Vagina (tissue), 2 donors: ENCODE results near the gene ZBTB20. TPM values are rescaled to one million over a fixed set of nuclear protein-coding genes. Genes with fewer than 3 reads are reported as not detected.

ENCODE experiments used
- DNase-seq, 2 donors: peaks; one replicate each; pipeline ENCODE4 v3.0.0-alpha.2; 2017; ENCODE audit errors: extremely low spot score in 2 of 2
- H3K27ac ChIP-seq: fragments of 200-600 bp; sonication (generic); one replicate; pipeline ENCODE4 v1.5.1; 2019
- H3K27me3 ChIP-seq: fragments of 200-600 bp; sonication (generic); one replicate; pipeline ENCODE4 v1.5.1; 2019
- H3K36me3 ChIP-seq, 2 donors: fragments of 200-600 bp; sonication (generic); one replicate each; pipeline ENCODE4 v1.5.1; 2017 to 2019
- H3K4me1 ChIP-seq: fragments of 200-600 bp; sonication (generic); one replicate; pipeline ENCODE4 v1.5.1; 2019
- H3K4me3 ChIP-seq, 2 donors: fragments of 200-600 bp; sonication (generic); 1 replicate in 1 of 2; 2 replicates in 1 of 2; pipeline ENCODE4 v1.5.1; 2016 to 2019
- H3K9me3 ChIP-seq: fragments of 200-600 bp; sonication (generic); one replicate; pipeline ENCODE4 v1.5.1; 2019
- POLR2A ChIP-seq, 2 donors: fragments of 450-650 bp; IDR thresholded peaks; one replicate each; pipeline ENCODE4 v1.6.1; 2017; ENCODE audit warnings: antibody characterized with exemption in 2 of 2, mild to moderate bottlenecking in 2 of 2, moderate library complexity in 2 of 2
- POLR2AphosphoS5 ChIP-seq, 2 donors: sonication (generic); formaldehyde crosslinking; IDR thresholded peaks; one replicate each; pipeline ENCODE4 v1.9.0; 2017; ENCODE audit warnings: antibody characterized with exemption in 2 of 2, mild to moderate bottlenecking in 2 of 2, low read depth in 1 of 2; ENCODE audit not compliant: insufficient read depth in 1 of 2
- intact Hi-C: fragments of 100-400 bp; cut with DNase I; formaldehyde crosslinking; loops from one replicate; pipeline ENCODE4 v1.15.1; 2023
- total RNA-seq: library from RNA; depleted of rRNA; stranded (reverse); fragments of >200 nt; gene quantifications from one replicate; pipeline ENCODE4 v1.2.3, GENCODE V29; 2016
- TF ChIP-seq, protein P1 (sequence below), 3 experiments: fragments of 450-650 bp in 2 of 3; fragments of 200-600 bp in 1 of 3; sonication (generic) in 1 of 3; IDR thresholded peaks; one replicate each; pipeline ENCODE4 v1.5.1; 2017 to 2019; ENCODE audit warnings: antibody characterized with exemption in 3 of 3, mild to moderate bottlenecking in 2 of 3, moderate library complexity in 2 of 3

ZBTB20 gene
- total RNA-seq, 1 donor from 2014 or later = 64.8 TPM

DNA sequence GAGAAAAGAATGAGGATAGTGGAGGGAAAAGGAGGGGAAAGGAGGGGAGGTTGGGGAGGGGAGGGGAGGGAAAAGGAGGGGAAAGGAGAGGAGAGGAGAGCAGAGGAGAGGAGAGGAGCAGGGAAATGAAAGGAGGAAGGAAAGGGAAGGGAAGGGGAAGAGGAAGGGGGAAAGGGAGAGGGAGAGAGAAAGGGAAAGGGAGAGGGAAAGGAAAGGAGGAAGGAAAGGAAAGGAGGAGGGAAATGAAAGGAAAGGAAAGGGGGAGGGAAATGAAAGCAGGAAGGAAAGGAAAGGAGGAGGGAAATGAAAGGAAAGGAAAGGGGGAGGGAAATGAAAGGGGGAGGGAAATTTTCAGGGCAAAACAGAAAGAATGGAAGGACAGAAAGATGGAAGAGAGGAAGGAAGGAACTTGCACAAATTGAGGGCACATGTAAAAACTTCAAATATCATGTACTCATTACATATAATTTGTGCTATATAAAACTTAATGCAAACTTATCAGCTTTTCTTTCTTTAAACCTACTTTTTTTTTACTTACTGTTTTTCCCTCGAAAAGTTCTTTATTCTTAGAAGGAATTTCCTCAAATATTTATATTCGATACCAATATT lies 148.0 kb downstream of the ZBTB20 start:
- Histone ChIP-seq H3K4me1 (no peaks in the 10 kb centered on the region), H3K27me3 (no peaks in the 10 kb centered on the region), H3K36me3 (no peaks in the 10 kb centered on the region), H3K4me3 (no peak overlapping the region), H3K9me3 (peaks cover 4% of the 10 kb centered on the region), H3K27ac (no peak overlapping the region)
- intact Hi-C loops = no loop called here
- no peak for DNase-seq
- TF ChIP-seq POLR2AphosphoS5 (IDR thresholded peaks at IDR 0.05; ENCODE audit: insufficient read depth in 1 of 2, low read depth in 1 of 2) (no peak), POLR2A (IDR thresholded peaks at IDR 0.05) (no peak)
- TF ChIP-seq, protein P1, sequence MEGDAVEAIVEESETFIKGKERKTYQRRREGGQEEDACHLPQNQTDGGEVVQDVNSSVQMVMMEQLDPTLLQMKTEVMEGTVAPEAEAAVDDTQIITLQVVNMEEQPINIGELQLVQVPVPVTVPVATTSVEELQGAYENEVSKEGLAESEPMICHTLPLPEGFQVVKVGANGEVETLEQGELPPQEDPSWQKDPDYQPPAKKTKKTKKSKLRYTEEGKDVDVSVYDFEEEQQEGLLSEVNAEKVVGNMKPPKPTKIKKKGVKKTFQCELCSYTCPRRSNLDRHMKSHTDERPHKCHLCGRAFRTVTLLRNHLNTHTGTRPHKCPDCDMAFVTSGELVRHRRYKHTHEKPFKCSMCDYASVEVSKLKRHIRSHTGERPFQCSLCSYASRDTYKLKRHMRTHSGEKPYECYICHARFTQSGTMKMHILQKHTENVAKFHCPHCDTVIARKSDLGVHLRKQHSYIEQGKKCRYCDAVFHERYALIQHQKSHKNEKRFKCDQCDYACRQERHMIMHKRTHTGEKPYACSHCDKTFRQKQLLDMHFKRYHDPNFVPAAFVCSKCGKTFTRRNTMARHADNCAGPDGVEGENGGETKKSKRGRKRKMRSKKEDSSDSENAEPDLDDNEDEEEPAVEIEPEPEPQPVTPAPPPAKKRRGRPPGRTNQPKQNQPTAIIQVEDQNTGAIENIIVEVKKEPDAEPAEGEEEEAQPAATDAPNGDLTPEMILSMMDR (IDR thresholded peaks at IDR 0.05) = no peak

DNA sequence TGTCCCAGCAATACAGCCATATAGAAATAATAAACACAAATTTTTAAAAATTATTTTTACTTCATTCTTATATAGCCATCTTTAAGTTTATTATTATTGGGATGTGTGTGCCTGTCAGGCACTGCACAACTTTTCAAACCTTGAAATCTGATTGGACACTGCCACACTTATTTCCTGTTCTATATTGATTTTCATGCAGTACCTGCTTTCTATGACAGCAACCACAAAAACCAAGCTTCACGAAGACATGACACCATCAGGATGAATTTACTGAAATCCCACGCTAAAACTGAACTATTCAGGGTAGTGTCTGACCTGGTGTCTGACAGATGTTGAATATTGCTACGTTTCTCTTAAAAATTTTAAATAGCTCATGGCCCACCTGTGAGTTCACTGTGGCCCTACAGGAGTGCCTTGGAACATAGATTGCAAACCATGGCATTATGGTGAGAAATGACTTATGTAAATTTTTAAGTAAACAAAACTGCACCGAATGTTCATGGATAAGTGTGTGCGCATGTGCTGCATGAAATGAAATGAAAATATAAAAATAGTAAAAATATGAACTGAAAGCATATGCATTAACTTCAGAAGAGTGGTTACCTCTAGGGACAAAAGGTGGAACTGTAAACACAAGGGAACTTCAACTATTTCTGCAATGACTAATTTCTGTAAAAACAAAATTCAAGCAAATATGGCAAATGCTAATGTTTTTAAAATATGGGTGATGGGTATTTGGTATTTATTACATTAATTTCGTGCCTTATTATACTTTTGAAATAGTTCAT lies 152.3 kb downstream of the ZBTB20 start:
- Histone ChIP-seq H3K36me3 (no peaks in the 10 kb centered on the region), H3K27me3 (no peaks in the 10 kb centered on the region), H3K9me3 (no peaks in the 10 kb centered on the region), H3K27ac (no peak overlapping the region), H3K4me3 (no peak overlapping the region), H3K4me1 (no peaks in the 10 kb centered on the region)
- TF ChIP-seq POLR2AphosphoS5 (IDR thresholded peaks at IDR 0.05; ENCODE audit: insufficient read depth in 1 of 2, low read depth in 1 of 2) = no peak
- TF ChIP-seq, protein P1 (IDR thresholded peaks at IDR 0.05) = no peak
- TF ChIP-seq POLR2A (IDR thresholded peaks at IDR 0.05) = no peak
- no peak for DNase-seq
- intact Hi-C loops = no loop called here

- no peaks in the 10 kb centered on the region for H3K36me3 ChIP-seq
- H3K27ac ChIP-seq = no peak overlapping the region
- DNase-seq = no peak
- no peaks in the 10 kb centered on the region for H3K4me1 ChIP-seq
- TF ChIP-seq, protein P1 (IDR thresholded peaks at IDR 0.05) = no peak
- TF ChIP-seq POLR2A (IDR thresholded peaks at IDR 0.05) (no peak), POLR2AphosphoS5 (IDR thresholded peaks at IDR 0.05; ENCODE audit: insufficient read depth in 1 of 2, low read depth in 1 of 2) (no peak)
- no peaks in the 10 kb centered on the region for H3K27me3 ChIP-seq
- H3K9me3 ChIP-seq = no peaks in the 10 kb centered on the region
- intact Hi-C loops = no loop called here
- H3K4me3 ChIP-seq = no peak overlapping the region
Measured at GRCh38 chr3:114985776-114986175, 161.3 kb downstream of the ZBTB20 start.

DNA sequence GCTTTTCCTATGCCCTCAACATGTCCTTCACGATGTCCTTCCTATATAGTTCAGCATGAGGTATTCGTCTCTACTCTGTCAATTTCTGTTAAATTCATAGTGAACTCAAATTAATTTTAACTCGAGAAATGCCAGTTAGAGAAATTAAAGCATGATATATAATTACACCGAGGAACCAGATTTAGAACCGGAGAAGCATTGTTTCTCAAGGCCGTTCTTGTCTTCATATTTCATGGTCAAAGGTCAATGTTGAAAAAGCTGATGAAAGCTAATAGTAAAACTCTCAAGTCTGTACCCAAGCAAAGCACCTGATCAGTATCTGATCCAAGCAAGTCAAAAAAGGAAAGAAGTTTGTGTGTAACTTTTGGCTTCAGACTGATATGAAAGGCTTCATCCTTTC lies 163.8 kb downstream of the ZBTB20 start:
- no peak overlapping the region for H3K27ac ChIP-seq
- intact Hi-C loops = no loop called here

More for the DNA sequence above, 163.8 kb downstream of the ZBTB20 start:
- Histone ChIP-seq H3K4me1 (no peaks in the 10 kb centered on the region), H3K4me3 (no peak overlapping the region), H3K9me3 (no peaks in the 10 kb centered on the region), H3K36me3 (no peaks in the 10 kb centered on the region), H3K27me3 (no peaks in the 10 kb centered on the region)
- DNase-seq = no peak
- TF ChIP-seq POLR2AphosphoS5 (IDR thresholded peaks at IDR 0.05; ENCODE audit: insufficient read depth in 1 of 2, low read depth in 1 of 2) = no peak
- TF ChIP-seq POLR2A (IDR thresholded peaks at IDR 0.05) = no peak
- TF ChIP-seq, protein P1 (IDR thresholded peaks at IDR 0.05) = no peak
